IMR-90 (cell line): ENCODE results near the gene PTPRN2. TPM values are rescaled to one million over a fixed set of nuclear protein-coding genes. Genes with fewer than 3 reads are reported as not detected.

Source experiments
- ATAC-seq: fragments of 200-7000 bp; cut with Tn5 transposase; 2 replicates; pipeline ENCODE4 v1.9.1; 2020; ENCODE audit warnings: low read depth, mild to moderate bottlenecking, moderate library complexity
- BruUV-seq: library from RNA; stranded (reverse); fragments of 400-500 nt; replicated peaks from 2 replicates; lab custom pipeline; 2021; lab: Mats Ljungman, UMichigan
- CTCF ChIA-PET: fragments of 300-600 bp; formaldehyde crosslinking; extraction: SDS; loops from one replicate; lab custom pipeline; 2021; ENCODE audit warnings: antibody characterized with exemption; lab: Yijun Ruan, JAX
- POLR2A ChIA-PET: fragments of 300-600 bp; sonication (Branson Sonifier 250); formaldehyde crosslinking; loops from one replicate; lab custom pipeline; 2022; ENCODE audit warnings: antibody characterized with exemption; ENCODE audit not compliant: unreplicated experiment; lab: Charles Lee
- DNase-seq: peaks from one replicate; pipeline ENCODE4 v3.0.0; 2013
- H2AFZ ChIP-seq: replicated peaks from 2 replicates; pipeline ENCODE3; 2013; ENCODE audit warnings: low read length, mild to moderate bottlenecking; ENCODE audit not compliant: poor library complexity
- H2AK5ac ChIP-seq: 2 replicates; pipeline ENCODE4 v1.6.1; 2013; ENCODE audit warnings: low read depth, low read length, inconsistent platforms
- H2AK9ac ChIP-seq: replicated peaks from 2 replicates; pipeline ENCODE3; 2013; ENCODE audit warnings: mild to moderate bottlenecking, low read depth, low read length, moderate library complexity; ENCODE audit not compliant: poor library complexity
- H2BK120ac ChIP-seq: 2 replicates; pipeline ENCODE4 v1.6.1; 2013; ENCODE audit warnings: low read depth, low read length, inconsistent platforms
- H2BK15ac ChIP-seq: 3 replicates; pipeline ENCODE4 v1.6.1; 2013; ENCODE audit warnings: low read depth, low read length, inconsistent platforms
- H2BK20ac ChIP-seq: 2 replicates; pipeline ENCODE4 v1.6.1; 2013; ENCODE audit warnings: low read depth, mild to moderate bottlenecking, inconsistent platforms, low read length, moderate library complexity
- H2BK5ac ChIP-seq: 2 replicates; pipeline ENCODE4 v1.6.1; 2013; ENCODE audit warnings: mild to moderate bottlenecking, low read depth, low read length, inconsistent platforms; ENCODE audit not compliant: poor library complexity, severe bottlenecking
- H3K14ac ChIP-seq: replicated peaks from 2 replicates; pipeline ENCODE4 v1.6.1; 2013; ENCODE audit warnings: low read depth, low read length, inconsistent platforms
- H3K18ac ChIP-seq: 2 replicates; pipeline ENCODE4 v1.6.1; 2013; ENCODE audit warnings: low read depth, low read length, control low read depth
- H3K23ac ChIP-seq: 2 replicates; pipeline ENCODE4 v1.6.1; 2013; ENCODE audit warnings: low read depth, low read length, inconsistent platforms
- H3K27ac ChIP-seq: 2 replicates; pipeline ENCODE4 v1.5.1; 2013; ENCODE audit warnings: mild to moderate bottlenecking, control low read depth, low read length; ENCODE audit not compliant: insufficient read depth
- H3K27me3 ChIP-seq: 2 replicates; pipeline ENCODE4 v1.6.1; 2013; ENCODE audit warnings: low read length; ENCODE audit not compliant: control insufficient read depth, insufficient read depth
- H3K36me3 ChIP-seq: 2 replicates; pipeline ENCODE4 v1.6.1; 2013; ENCODE audit warnings: low read length, mixed read lengths; ENCODE audit not compliant: control insufficient read depth, insufficient read depth
- H3K4ac ChIP-seq: 2 replicates; pipeline ENCODE4 v1.6.1; 2013; ENCODE audit warnings: low read depth, low read length, inconsistent platforms
- H3K4me1 ChIP-seq: 2 replicates; pipeline ENCODE4 v1.6.1; 2013; ENCODE audit warnings: low read length, mixed read lengths; ENCODE audit not compliant: control insufficient read depth, insufficient read depth
- H3K4me2 ChIP-seq: 2 replicates; pipeline ENCODE4 v1.6.1; 2013; ENCODE audit warnings: low read depth, mild to moderate bottlenecking, control low read depth, low read length, moderate library complexity
- H3K4me3 ChIP-seq: 2 replicates; pipeline ENCODE4 v1.5.1; 2013; ENCODE audit warnings: low read depth, mild to moderate bottlenecking, control low read depth, low read length, moderate library complexity; ENCODE audit not compliant: insufficient read depth
- H3K56ac ChIP-seq: 2 replicates; pipeline ENCODE4 v1.6.1; 2013; ENCODE audit warnings: low read length, inconsistent platforms; ENCODE audit not compliant: insufficient read depth; ENCODE audit errors: extremely low read depth
- H3K79me1 ChIP-seq, 2 experiments: 2 replicates each; pipeline ENCODE4 v1.6.1; 2013; ENCODE audit warnings: low read length in 2 of 2, inconsistent platforms in 1 of 2, low read depth in 1 of 2
- H3K9ac ChIP-seq: 2 replicates; pipeline ENCODE4 v1.6.1; 2013; ENCODE audit warnings: low read depth, low read length, control low read depth
- H3K9me1 ChIP-seq: 2 replicates; pipeline ENCODE4 v1.6.1; 2013; ENCODE audit warnings: low read length, inconsistent platforms; ENCODE audit not compliant: insufficient read depth
- H3K9me3 ChIP-seq: 2 replicates; pipeline ENCODE4 v1.6.1; 2013; ENCODE audit warnings: low read length; ENCODE audit not compliant: control insufficient read depth, insufficient read depth
- H4K20me1 ChIP-seq: 2 replicates; pipeline ENCODE4 v1.6.1; 2013; ENCODE audit warnings: low read length, inconsistent platforms; ENCODE audit not compliant: insufficient read depth
- H4K5ac ChIP-seq: 2 replicates; pipeline ENCODE4 v1.6.1; 2013; ENCODE audit warnings: mild to moderate bottlenecking, low read depth, low read length, control low read depth
- H4K8ac ChIP-seq, 2 experiments: 2 replicates each; pipeline ENCODE4 v1.6.1; 2013; ENCODE audit warnings: low read depth in 2 of 2, low read length in 2 of 2, control low read depth in 1 of 2, inconsistent platforms in 1 of 2
- H4K91ac ChIP-seq: 2 replicates; pipeline ENCODE4 v1.6.1; 2013; ENCODE audit warnings: low read depth, low read length, inconsistent platforms; ENCODE audit not compliant: insufficient read depth
- BHLHE40 ChIP-seq: fragments of 150-350 bp; IDR thresholded peaks from 2 replicates; pipeline ENCODE4 v1.6.1; 2016; ENCODE audit warnings: mild to moderate bottlenecking, low read depth, low read length
- CEBPB ChIP-seq: IDR thresholded peaks from 2 replicates; pipeline ENCODE4 v1.6.1; 2012; ENCODE audit warnings: low read depth, low read length, improper control_type of control experiment
- CHD1 ChIP-seq: IDR thresholded peaks from 2 replicates; pipeline ENCODE4 v1.6.1; 2012; ENCODE audit warnings: low read depth, low read length, improper control_type of control experiment
- ELK1 ChIP-seq: fragments of 150-350 bp; IDR thresholded peaks from 2 replicates; pipeline ENCODE4 v1.6.1; 2016; ENCODE audit warnings: low read depth, mild to moderate bottlenecking, low read length, moderate library complexity, borderline replicate concordance
- FOS ChIP-seq: fragments of 150-350 bp; IDR thresholded peaks from 2 replicates; pipeline ENCODE4 v1.6.1; 2016; ENCODE audit warnings: low read depth, low read length
- MAFK ChIP-seq: IDR thresholded peaks from 2 replicates; pipeline ENCODE4 v1.6.1; 2012; ENCODE audit warnings: low read depth, low read length, improper control_type of control experiment
- MAZ ChIP-seq: IDR thresholded peaks from 2 replicates; pipeline ENCODE4 v1.6.1; 2012; ENCODE audit warnings: low read depth, mild to moderate bottlenecking, low read length, improper control_type of control experiment, moderate library complexity, borderline replicate concordance
- NFE2L2 ChIP-seq: fragments of 150-350 bp; IDR thresholded peaks from 2 replicates; pipeline ENCODE4 v1.6.1; 2016; ENCODE audit warnings: low read depth, mild to moderate bottlenecking, low read length
- RAD21 ChIP-seq: IDR thresholded peaks from 2 replicates; pipeline ENCODE4 v1.6.1; 2012; ENCODE audit warnings: low read length, improper control_type of control experiment
- RCOR1 ChIP-seq: IDR thresholded peaks from 2 replicates; pipeline ENCODE4 v1.6.1; 2012; ENCODE audit warnings: mild to moderate bottlenecking, low read length, improper control_type of control experiment; ENCODE audit not compliant: insufficient replicate concordance
- SMC3 ChIP-seq: fragments of 150-350 bp; IDR thresholded peaks from 2 replicates; pipeline ENCODE4 v1.6.1; 2016; ENCODE audit warnings: low read depth, mild to moderate bottlenecking, antibody characterized with exemption, low read length, moderate library complexity
- WGBS, 2 experiments: methylation state at CpG; one replicate each; pipeline versions ENCODE4 v1.1.5 to v1.1.7; 2013; ENCODE audit warnings: missing lambda C conversion rate in 2 of 2; ENCODE audit not compliant: insufficient read length in 1 of 2; ENCODE audit errors: extremely low coverage in 2 of 2; 5-methylcytosine and 5-hydroxymethylcytosine counted together
- dilution Hi-C: fragments of 300-500 bp; cut with HindIII; formaldehyde crosslinking; loops from one replicate; pipeline ENCODE4 v1.14.3; 2018; ENCODE audit warnings: low sequenced_read_pairs; ENCODE audit not compliant: unreplicated experiment
- in situ Hi-C: fragments of 300-500 bp; cut with MboI; formaldehyde crosslinking; loops from 3 replicates; pipeline ENCODE4 v1.14.3; 2019; ENCODE audit warnings: low sequenced_read_pairs, inconsistent platforms, mixed read lengths
- intact Hi-C: fragments of 100-400 bp; cut with micrococcal nuclease; formaldehyde crosslinking; loops from 2 replicates; pipeline ENCODE4 v1.10.0; 2022
- polyA plus RNA-seq, 3 experiments: library from polyadenylated mRNA; depleted of rRNA; stranded (reverse); fragments of >200 nt; gene quantifications; 2 replicates each; pipeline ENCODE4 v1.2.3, GENCODE V29; 2012; ENCODE audit warnings: low replicate concordance in 1 of 3
- total RNA-seq: library from RNA; depleted of rRNA; stranded (reverse); fragments of >200 nt; gene quantifications from 2 replicates; pipeline ENCODE4 v1.2.3, GENCODE V29; 2012
- TF ChIP-seq, protein P1 (sequence below): conservative IDR thresholded peaks from 2 replicates; pipeline ENCODE4 v1.5.1; 2012; ENCODE audit warnings: mild to moderate bottlenecking, low read depth, low read length, improper control_type of control experiment
- TF ChIP-seq, protein P2 (sequence below): fragments of 150-350 bp; IDR thresholded peaks from 2 replicates; pipeline ENCODE4 v1.6.1; 2017; ENCODE audit warnings: mild to moderate bottlenecking, antibody characterized with exemption, low read length, low read depth

The PTPRN2 gene
- total and polyA plus RNA-seq, 2 of the 4 experiments (the other 2 are of a cell fraction), result 0.03 TPM; not detected in 1

DNA sequence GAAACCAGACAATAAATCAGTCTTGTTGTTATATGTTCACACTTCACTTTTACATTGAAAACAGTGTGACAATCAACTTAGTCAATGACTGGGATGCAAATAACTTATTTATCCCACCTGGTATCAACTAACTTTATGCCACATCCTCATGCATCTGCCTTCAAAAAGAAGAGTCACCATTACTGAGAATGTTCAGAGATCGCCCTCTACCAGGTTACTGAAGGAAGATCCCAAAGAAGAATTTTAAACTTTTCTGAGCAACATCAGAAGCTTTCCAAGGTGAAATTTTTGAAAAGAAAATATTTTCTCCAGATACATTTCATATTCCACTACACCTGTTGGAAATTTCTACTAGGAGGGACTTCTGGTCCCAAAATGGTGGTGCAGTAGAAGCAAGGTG lies 359.5 kb downstream of the PTPRN2 start:
- intact Hi-C loops, result no loop called here
- Histone ChIP-seq H2BK15ac (no peak overlapping the region), H3K9me3 (peaks cover 13% of the 10 kb centered on the region), H2BK20ac (no peak overlapping the region), H3K27ac (no peak overlapping the region), H3K79me1 (no peaks in the 10 kb centered on the region), H3K23ac (no peak overlapping the region), H2AFZ (no peak overlapping the region), H4K20me1 (no peaks in the 10 kb centered on the region), H3K18ac (no peak overlapping the region), H3K56ac (no peak overlapping the region), H3K14ac (no peak overlapping the region), H3K4me3 (no peak overlapping the region), H3K9me1 (no peaks in the 10 kb centered on the region), H3K36me3 (no peaks in the 10 kb centered on the region), H4K5ac (no peak overlapping the region), H4K91ac (no peak overlapping the region), H2BK120ac (no peak overlapping the region), H2BK5ac (no peak overlapping the region), H3K4me2 (no peak overlapping the region), H4K8ac (no peak overlapping the region), H3K27me3 (no peaks in the 10 kb centered on the region), H3K4ac (no peak overlapping the region), H2AK9ac (no peak overlapping the region), H2AK5ac (no peak overlapping the region), H3K9ac (no peak overlapping the region), H3K4me1 (no peaks in the 10 kb centered on the region)
- DNase-seq (no peak), ATAC-seq (no peak)
- ChIA-PET POLR2A (no interaction called here), CTCF (no interaction called here)
- WGBS, 2 experiments, result no CpG with 5 or more reads among the region's 1 CpG
- no peak for TF ChIP-seq MAFK
- no peak for TF ChIP-seq ELK1
- TF ChIP-seq MAZ, result no peak
- TF ChIP-seq NFE2L2, result no peak
- TF ChIP-seq, protein P1, sequence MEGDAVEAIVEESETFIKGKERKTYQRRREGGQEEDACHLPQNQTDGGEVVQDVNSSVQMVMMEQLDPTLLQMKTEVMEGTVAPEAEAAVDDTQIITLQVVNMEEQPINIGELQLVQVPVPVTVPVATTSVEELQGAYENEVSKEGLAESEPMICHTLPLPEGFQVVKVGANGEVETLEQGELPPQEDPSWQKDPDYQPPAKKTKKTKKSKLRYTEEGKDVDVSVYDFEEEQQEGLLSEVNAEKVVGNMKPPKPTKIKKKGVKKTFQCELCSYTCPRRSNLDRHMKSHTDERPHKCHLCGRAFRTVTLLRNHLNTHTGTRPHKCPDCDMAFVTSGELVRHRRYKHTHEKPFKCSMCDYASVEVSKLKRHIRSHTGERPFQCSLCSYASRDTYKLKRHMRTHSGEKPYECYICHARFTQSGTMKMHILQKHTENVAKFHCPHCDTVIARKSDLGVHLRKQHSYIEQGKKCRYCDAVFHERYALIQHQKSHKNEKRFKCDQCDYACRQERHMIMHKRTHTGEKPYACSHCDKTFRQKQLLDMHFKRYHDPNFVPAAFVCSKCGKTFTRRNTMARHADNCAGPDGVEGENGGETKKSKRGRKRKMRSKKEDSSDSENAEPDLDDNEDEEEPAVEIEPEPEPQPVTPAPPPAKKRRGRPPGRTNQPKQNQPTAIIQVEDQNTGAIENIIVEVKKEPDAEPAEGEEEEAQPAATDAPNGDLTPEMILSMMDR, result no peak
- TF ChIP-seq CEBPB, result no peak
- no peak for TF ChIP-seq CHD1
- no peak for TF ChIP-seq RCOR1
- no peak for TF ChIP-seq SMC3
- TF ChIP-seq RAD21, result no peak
- TF ChIP-seq, protein P2, sequence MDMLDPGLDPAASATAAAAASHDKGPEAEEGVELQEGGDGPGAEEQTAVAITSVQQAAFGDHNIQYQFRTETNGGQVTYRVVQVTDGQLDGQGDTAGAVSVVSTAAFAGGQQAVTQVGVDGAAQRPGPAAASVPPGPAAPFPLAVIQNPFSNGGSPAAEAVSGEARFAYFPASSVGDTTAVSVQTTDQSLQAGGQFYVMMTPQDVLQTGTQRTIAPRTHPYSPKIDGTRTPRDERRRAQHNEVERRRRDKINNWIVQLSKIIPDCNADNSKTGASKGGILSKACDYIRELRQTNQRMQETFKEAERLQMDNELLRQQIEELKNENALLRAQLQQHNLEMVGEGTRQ, result no peak
- TF ChIP-seq BHLHE40, result no peak
- TF ChIP-seq FOS, result no peak
- dilution Hi-C loops, result no loop called here
- no TSS peak for BruUV-seq
- in situ Hi-C loops, result no loop called here
